Fibroblast of skin of left biceps (primary cell): Measurements from ENCODE around the gene CHGA.

Source experiments
- DNase-seq, 2 experiments: peaks; one replicate each; pipeline ENCODE4 v3.0.0-alpha.2; 2013; ENCODE audit warnings: low read depth in 2 of 2

Gene CHGA

GRCh38 chr14:92922883-92923743 is at the start of gene CHGA:
Gene CHGA (plus strand): TSS chr14:92923150. CDS start chr14:92923360, 210 bp downstream.
- DNase-seq: peak in 1 of 2 experiments; percentile 3

GRCh38 chr14:92874962-92875661 is 47.8 kb upstream of the CHGA start:
- DNase-seq: no peak

- DNase-seq: no peak
Observed at GRCh38 chr14:92877757-92878431, 45.1 kb upstream of the CHGA start.

GRCh38 chr14:92880351-92880750 is 42.6 kb upstream of the CHGA start:
- no peak for DNase-seq

- peak in 1 of 2 experiments; percentile 0 for DNase-seq
Observed at GRCh38 chr14:92880851-92881250, 42.1 kb upstream of the CHGA start.

GRCh38 chr14:92883066-92883465 is 39.9 kb upstream of the CHGA start:
- DNase-seq: no peak

GRCh38 chr14:92884410-92884809 is 38.5 kb upstream of the CHGA start:
- DNase-seq: no peak

GRCh38 chr14:92885279-92886061 is 37.5 kb upstream of the CHGA start:
- no peak for DNase-seq

- no peak for DNase-seq
Observed at GRCh38 chr14:92886337-92886736, 36.6 kb upstream of the CHGA start.

GRCh38 chr14:92887157-92887556 is 35.8 kb upstream of the CHGA start:
- DNase-seq: no peak

- DNase-seq: no peak
Observed at GRCh38 chr14:92888896-92889295, 34.1 kb upstream of the CHGA start.

GRCh38 chr14:92890830-92891588 is 31.9 kb upstream of the CHGA start:
- no peak for DNase-seq

- DNase-seq: no peak
Observed at GRCh38 chr14:92892589-92892988, 30.4 kb upstream of the CHGA start.

- DNase-seq: no peak
Observed at GRCh38 chr14:92895352-92895878, 27.5 kb upstream of the CHGA start.

- DNase-seq: no peak
Observed at GRCh38 chr14:92897922-92898565, 24.9 kb upstream of the CHGA start.

- no peak for DNase-seq
Observed at GRCh38 chr14:92898566-92899131, 24.3 kb upstream of the CHGA start.

GRCh38 chr14:92900660-92901059 is 22.3 kb upstream of the CHGA start:
- no peak for DNase-seq

GRCh38 chr14:92902191-92902590 is 20.8 kb upstream of the CHGA start:
- DNase-seq: no peak

- DNase-seq: no peak
Observed at GRCh38 chr14:92902726-92903125, 20.2 kb upstream of the CHGA start.

GRCh38 chr14:92903359-92903758 is 19.6 kb upstream of the CHGA start:
- DNase-seq: no peak
